Measurements from ENCODE around the gene C12orf43.

Gene C12orf43

DNA sequence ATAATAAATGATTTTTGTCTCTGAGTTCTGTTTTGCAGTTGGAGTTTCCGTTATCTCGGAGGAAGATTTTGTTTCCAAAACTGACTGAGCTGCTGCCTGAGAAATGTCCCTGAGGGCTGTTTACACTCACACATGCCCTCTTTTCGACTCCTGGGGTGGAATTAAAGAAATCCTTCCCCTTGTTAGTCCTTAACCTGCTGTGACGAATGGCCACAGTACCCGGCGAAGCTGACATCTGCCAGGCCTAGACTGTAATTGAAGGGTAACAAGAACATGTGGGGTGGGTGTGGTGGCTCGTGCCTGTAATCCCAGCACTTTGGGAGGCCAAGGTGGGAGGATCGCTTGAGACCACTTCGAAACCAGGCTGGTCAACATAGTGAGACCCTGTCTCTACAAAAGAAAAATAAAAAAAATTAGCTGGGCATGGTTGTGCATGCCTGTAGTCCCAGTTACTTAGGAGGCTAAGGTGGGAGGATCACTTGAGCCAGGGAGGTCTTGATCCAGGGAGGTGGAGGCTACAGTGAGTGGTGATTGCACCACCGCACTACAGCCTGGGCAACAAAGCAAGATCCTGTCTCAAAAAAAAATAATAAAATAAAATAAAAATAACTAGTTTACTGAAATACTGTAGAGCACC, 14.4 kb upstream of the C12orf43 start:
- DNase-seq (ENCODE audit: low spot score), result no peak

DNA sequence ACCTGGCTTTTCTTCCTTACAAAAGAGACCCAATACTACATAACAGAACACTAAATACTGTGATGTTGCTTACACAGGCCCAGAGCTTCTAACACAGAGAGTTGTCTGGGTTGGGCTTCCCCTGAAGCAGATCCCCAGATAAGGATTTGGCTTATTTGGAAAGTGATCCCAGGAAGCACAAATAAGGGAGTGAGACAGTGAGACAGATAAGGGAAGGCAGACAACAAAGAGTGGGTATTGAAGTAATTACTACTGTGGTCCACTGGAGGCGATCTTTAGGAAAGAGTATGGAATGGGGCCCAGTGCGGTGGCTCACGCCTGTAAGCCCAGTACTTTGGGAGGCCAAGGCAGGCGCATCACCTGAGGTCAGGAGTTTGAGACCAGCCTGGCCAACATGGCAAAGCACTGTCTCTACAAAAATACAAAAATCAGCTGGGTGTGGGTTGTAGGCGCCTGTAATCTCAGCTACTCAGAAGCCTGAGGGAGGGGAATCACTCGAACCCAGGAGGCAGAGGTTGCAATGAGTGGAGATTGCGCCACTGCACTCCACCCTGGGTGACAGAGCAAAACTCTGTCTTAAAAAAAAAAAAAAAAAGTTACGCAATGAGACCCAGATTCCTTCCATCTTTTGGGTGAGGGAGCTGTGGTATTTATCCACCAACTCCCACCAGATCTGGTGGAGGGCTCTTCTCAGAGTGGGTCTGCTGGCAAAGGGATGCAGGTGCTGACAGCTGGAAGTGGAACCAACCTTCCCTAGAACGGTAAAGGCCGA, 10.2 kb upstream of the C12orf43 start:
- DNase-seq (ENCODE audit: low spot score), result peak; percentile 39

DNA sequence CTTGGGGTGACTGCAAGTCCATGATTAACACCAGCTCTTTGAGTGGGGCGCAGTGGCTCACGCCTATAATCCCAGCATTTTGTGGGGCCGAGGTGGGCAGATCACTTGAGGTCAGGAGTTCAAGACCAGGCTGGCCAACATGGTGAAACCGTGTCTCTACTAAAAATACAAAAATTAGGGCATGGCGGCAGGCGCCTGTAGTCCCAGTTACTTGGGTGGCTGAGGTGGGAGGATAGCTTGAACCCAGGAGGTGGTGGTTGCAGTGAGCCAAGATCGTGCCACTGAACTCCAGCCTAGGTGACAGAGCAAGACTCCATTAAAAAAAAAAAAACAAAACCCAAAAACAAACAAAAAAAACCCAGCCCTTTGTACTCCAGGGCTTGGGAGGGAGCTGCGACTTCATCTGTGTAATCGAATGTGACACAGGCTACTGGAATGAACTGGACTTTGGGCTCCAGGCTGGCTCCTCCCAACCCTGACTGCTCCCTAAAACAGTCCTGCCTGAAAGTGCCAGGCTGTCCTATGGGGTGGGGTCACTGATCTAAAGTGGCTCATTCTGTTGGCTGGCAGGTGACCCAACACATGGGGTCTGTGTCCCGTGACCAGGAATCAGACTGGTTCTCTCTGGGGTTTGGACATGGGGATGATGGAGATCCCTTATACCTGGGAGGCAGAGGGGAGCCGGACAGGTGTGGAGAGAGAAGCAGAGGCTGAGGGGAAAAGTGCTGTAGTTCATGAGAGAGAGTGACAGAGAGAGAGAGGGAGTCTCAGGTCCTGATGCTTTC, 9.3 kb upstream of the C12orf43 start:
- no peak for DNase-seq (ENCODE audit: low spot score)

DNA sequence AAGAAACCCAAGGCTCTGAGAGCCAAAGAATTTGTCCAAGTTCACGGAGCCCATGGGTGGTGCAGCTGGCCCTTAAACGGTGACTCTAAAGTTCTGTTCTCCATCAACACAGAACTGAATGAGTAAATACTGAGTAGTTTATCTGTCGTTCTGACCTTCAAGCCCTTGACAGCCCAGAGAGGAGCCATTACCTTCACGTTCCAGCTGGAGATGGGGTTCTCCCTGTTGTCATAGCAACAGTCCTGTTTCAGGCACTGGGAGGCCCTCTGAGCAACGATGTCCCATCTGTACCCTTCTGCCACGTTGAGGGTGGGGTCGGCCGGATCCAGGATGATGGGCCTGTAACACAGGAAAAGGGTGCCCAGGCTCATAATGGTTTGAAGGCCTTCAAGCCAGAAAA, 7.5 kb upstream of the C12orf43 start:
- DNase-seq (ENCODE audit: low spot score), result no peak

DNA sequence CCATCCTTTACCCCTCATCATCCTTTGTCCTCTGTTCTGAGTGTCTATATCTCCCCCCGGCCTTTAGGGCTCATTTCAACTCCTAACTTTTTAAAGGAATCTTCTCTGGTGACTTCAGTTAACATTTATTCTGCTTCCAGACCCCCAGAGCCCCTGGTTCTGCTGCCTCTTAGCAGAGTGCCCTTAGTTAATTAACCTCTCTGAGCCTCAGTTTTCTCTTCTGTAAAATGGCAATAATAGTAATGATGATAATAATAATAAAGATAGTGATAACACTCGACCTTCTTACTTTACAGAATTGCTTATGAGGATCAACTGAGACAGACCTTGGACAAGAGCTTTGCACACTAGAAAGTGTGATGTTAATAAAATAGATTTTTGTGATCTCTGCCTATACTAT, 6.4 kb upstream of the C12orf43 start:
- DNase-seq (ENCODE audit: low spot score), result no peak

DNA sequence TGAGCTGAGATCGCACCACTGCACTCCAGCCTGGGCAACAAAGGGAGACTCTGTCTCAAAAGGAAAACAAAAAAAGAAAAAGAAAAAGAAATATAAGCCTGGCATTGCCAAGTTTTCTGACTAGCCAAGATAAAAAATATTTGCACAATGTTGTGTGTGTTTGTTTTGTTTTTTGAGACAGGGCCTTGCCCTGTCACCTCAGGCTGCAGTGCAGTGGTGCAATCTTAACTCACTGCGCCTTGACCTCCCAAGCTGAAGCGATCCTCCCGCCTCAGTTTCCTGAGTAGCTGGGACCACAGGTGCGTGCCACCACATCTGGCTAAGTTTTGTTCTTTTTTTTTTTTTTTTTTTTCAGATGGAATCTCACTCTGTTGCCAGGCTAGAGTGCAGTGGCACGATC, 5.5 kb upstream of the C12orf43 start:
- DNase-seq (ENCODE audit: low spot score), result no peak

DNA sequence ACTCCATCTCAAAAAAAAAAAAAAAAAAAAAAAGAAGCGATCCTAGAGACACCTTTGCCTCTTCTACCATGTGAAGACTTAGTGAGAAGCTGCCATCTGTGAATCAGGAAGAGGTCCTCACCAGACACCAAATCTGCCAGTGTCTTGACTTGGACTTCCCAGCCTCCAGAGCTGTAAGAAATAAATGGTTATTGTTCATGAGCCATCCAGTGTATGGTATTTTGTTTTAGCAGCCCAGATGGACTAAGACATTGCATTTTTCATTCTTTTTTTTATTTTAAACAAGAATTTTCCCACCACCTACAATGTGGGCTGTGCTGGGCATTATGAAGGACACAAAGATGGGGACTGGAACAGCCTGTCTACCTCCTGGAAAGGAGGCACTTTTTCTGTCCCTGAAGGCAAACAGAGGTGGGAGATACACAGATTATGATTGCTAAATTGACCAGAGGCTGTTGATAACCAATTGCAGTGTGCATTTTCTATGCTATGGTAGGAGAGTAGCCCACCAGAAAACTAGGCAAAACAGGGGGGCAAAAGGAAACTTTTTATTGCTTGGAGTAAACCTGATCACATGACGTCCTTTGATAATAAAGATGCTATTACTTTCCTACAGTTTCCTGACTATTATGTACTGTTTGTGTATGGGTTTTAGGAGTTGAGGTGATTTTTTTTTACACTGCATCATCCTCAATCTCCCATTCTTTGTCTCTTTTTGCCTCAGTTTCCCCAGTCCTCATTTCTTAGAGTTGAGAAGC, 2.8 kb upstream of the C12orf43 start:
- DNase-seq (ENCODE audit: low spot score), result no peak

DNA sequence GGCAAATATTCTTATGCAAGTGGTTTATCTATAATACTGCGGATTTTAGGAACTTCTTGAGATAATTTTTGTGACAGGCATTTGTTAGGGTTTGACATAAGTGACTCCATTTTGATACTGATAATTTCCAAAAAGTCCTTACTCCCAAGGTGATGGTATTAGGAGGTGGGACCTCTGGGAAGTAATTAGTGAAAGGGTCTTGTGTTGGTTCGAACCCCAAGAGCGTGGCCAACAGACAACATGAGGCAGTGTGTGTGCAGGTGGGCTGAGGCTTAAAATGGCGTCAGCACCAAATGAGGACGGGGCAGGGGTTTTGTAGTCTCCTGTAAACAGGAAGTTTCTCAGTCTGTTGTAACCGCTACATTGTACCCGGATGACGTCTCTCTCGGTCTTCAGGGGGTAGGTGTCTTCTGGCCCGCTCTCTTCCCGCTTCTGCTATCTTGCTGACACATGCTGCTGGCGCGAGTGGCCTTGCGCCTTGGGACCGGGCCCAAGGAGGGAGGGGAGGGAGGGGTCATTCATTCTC, 1.7 kb upstream of the C12orf43 start:
- no peak for DNase-seq (ENCODE audit: low spot score)

DNA sequence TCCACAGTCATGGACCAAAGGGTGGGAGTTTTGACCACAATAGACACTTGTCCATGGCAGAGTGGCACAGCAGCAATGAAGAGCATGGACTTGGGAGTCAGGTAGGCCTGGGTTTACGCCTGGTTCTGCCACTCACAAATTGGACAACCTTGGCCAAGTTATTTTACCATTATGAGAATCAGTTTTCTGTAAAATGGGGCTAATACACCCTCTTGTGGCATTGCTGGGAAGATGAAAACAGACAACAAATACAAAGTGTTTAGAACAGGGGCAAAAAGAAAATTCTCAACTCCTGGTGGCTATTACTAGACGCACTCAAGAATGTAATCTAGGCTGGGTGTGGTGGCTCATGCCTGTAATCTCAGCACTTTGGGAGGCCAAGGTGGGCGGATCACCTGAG, 2.6 kb downstream of the C12orf43 start:
- DNase-seq (ENCODE audit: low spot score), result no peak

DNA sequence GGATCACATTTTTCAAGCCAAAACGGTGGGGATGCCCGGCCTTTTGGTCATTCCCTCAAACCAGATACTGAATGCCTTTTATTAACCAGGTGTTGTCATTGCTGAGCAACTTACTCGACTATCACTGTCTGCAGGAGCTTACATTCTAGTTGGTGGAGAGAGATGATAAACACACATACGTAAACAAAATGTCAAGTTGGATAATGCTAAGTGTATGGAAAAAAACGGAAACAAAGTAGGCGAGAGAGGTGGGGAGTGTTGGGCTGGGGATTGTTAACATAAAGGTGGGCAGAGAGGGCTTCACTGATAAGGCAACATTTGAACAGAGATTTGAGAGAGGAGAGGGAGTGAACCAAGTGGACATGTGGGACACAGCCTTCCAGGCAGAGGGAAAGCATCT, 4.5 kb downstream of the C12orf43 start:
- no peak for DNase-seq (ENCODE audit: low spot score)

DNA sequence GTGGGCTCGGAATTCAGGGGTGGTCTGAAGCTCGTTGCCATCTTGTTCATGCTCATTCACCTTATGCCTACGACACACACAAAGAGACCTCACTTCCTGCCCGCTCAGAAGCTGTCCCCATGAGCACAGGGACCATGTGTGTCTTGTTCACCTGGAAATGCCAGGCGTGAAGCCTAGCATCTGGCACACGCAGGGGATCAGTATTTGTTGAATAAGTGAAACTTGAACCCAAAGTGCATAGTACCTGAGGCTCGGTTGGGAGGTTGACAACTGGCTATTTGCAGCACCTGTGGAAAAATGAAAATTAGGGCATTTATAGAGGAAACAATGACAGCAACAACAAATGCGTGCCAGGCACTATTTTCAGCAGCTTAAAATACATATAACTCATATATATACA, 5.4 kb downstream of the C12orf43 start:
- DNase-seq (ENCODE audit: low spot score), result no peak

DNA sequence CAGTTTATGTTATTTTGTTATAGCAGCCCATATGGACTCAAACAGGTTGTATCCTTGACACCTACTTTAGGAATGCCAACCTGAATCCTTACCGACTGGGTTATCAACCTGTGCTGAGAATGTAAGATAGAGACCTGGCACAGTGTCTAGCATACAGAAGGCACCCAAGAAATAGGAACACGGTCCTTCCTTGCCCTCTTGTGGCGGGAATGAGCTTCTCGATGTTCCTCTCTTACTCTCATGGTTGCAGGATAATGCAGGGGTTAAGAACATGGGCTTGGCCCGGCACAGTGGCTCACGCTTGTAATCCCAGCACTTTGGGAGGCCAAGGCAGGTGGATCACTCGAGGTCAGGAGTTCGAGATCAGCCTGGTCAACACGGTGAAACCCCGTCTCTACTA, 6.5 kb downstream of the C12orf43 start:
- DNase-seq (ENCODE audit: low spot score), result no peak

DNA sequence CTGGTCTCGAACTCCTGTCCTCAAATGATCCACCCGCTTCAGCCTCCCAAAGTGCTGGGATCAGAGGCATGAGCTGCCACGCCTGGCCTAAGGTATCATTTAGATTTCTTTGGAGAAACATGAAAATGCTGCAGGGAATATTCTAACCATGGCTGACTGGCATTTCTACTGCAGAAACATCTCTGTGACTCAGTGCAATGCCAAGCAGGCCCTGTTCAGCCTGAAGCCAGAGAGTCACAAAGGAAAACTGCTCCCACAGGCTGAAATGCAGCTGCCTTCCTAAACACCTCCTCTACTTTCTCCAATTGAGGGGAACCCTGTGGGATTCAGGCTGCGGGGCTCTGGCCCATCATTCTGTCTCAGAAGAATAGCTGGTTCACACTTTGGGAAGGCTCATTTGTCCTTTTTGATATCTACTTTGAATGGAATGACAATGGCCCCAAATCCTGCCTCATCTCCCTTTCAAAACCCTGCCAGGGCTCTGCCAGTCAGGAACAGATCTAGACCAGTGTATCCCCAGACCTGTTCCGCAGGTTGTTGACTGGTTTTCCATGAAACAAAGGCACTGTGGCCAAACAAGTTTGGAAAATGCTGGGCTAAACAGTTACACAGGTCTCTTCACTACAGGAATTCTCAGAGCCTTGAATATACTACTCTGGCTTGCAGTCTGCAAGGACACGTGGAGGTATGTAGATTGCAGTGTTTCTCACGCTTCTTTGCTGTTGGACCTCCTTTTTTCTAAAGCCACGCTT, 7.8 kb downstream of the C12orf43 start:
- DNase-seq (ENCODE audit: low spot score), result no peak

DNA sequence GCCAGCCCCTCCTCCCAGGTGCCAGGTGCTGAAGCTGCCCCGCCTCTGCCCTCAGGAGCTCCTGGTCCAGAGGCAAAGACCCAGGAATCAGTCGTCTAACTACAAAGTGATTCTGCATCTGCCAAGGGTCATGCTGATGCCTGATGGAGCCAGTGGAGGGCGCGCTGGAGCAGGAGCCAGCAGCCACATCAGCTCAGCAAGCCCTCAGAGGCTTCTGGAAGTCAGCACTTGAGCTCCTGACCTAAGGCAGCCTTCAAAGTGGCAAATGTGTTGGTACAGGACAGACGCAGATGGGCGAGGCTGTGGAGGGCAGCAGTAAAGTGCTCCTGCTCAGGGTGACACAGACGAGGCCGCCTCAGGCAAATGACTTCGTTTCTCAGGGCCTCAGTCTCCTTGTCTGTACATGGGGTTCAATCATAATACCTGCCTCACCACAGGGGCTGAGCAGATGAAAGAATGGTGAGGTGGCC, 10.9 kb downstream of the C12orf43 start:
- no peak for DNase-seq (ENCODE audit: low spot score)

DNA sequence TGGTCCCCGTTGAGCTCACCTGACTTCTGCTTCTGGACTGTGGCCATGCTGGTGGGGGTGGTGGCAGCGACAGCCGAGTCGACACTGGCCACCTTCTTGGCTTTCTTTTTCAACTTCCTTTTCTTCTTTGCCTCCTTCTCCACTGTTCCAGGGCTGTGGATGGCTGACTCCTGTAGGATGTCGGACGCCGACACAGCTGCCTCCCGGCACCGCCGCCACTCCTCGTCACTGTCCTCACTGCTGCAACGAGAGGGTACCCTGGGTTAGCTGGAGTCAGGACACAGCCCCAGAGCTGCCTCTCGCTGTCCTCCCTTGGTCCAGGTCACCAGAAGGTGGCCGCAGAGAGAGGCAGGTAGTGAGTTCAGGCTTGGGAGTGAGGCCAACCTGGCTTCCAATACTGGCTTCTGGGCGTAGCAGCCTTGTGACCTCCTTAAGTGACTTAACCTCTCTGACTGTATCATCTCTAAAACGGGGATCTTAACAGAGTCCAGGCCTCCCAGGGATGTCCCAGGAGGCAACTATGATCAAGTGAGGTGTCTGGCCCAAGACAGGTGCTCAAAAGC, 12.0 kb downstream of the C12orf43 start:
- no peak for DNase-seq (ENCODE audit: low spot score)

DNA sequence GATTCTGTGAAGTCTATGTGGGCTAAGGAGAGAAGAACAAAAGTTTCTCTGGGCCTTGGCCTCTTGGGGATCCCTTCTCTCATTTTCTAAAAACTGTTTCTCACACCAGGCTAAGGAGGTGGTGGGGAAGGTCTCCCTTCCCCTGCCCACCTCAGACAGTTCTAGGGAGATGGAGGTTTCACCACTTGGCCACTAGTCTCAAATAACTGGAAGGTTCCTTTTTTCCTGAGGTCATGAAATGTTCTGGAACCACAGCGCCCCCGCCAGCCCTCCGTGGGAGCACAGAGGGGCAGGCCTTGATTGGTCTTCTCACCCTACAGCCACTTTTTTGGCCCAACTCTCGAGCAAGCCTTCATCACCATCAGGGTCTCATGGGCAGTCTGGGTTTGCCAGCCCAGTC, 12.6 kb downstream of the C12orf43 start:
- no peak for DNase-seq (ENCODE audit: low spot score)

DNA sequence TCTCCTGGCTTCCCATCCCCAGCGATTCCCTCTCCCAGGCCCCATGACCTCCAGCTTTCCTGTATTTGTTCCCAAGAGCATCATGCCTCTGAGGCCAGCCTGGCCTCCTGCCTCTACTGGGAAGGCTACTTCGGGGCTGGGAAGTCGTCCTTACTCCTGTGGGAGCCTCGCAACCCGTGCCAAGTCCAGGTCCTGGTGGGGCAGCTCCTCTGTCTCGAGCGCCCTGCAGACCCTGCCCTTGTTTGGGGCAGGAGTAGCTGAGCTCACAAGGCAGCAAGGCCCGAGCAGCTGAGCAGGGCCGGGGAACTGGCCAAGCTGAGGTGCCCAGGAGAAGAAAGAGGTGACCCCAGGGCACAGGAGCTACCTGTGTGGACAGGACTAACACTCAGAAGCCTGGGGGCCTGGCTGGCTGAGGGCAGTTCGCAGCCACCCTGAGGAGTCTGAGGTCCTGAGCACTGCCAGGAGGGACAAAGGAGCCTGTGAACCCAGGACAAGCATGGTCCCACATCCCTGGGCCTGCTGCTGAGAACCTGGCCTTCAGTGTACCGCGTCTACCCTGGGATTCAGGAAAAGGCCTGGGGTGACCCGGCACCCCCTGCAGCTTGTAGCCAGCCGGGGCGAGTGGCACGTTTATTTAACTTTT, 14.3 kb downstream of the C12orf43 start:
- DNase-seq (ENCODE audit: low spot score), result no peak

DNA sequence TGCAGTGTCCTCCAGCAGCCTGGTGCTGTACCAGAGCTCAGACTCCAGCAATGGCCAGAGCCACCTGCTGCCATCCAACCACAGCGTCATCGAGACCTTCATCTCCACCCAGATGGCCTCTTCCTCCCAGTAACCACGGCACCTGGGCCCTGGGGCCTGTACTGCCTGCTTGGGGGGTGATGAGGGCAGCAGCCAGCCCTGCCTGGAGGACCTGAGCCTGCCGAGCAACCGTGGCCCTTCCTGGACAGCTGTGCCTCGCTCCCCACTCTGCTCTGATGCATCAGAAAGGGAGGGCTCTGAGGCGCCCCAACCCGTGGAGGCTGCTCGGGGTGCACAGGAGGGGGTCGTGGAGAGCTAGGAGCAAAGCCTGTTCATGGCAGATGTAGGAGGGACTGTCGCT, 15.2 kb downstream of the C12orf43 start:
- no peak for DNase-seq (ENCODE audit: low spot score)

DNA sequence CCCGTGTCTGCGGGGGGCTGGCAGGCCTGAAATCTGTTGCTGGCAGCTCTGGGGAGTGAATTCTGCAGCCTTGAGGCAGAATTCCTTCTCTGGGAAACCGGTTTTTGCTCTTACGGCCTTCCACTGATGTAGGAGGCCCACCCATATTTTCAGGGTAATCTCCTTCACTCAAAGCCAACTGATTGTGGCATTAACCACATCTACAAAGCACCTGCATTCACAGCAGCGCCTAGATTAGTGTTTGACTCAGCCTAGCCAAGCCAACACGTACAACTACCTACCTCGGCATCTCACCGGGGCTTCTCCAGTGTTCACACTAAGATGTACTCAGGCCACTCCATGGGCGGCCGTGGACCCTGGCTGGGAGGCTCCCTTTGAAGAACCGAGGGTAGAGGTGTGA, 15.8 kb downstream of the C12orf43 start:
- no peak for DNase-seq (ENCODE audit: low spot score)

Measured in SK-N-DZ (cell line).